Natural killer cell (primary cell): Measurements from ENCODE around the gene FARP2. TPM values are rescaled to one million over a fixed set of nuclear protein-coding genes. Genes with fewer than 3 reads are reported as not detected.

Source experiments
- ATAC-seq, 3 donors: fragments of 150-1000 bp in 2 of 3; fragments of 200-7000 bp in 1 of 3; cut with Tn5 transposase; 1 replicate in 1 of 3; 2 replicates in 2 of 3; pipeline ENCODE4 v1.10.0; 2021; ENCODE audit warnings: mild to moderate bottlenecking in 2 of 3, moderate library complexity in 2 of 3
- DNase-seq, 2 donors: peaks; one replicate each; pipeline versions ENCODE4 v3.0.0 to v3.0.0-alpha.2; 2013 to 2021; ENCODE audit warnings: mixed read lengths in 1 of 2
- H3K27ac ChIP-seq: one replicate; pipeline ENCODE4 v1.5.1; 2013; ENCODE audit warnings: mild to moderate bottlenecking, low read length
- H3K27me3 ChIP-seq: one replicate; pipeline ENCODE4 v1.6.1; 2013; ENCODE audit warnings: low read length; ENCODE audit not compliant: control insufficient read depth, insufficient read depth
- H3K36me3 ChIP-seq: one replicate; pipeline ENCODE4 v1.6.1; 2013; ENCODE audit warnings: low read length; ENCODE audit not compliant: control insufficient read depth, insufficient read depth
- H3K4me1 ChIP-seq: one replicate; pipeline ENCODE4 v1.6.1; 2013; ENCODE audit warnings: low read length; ENCODE audit not compliant: control insufficient read depth, insufficient read depth
- H3K4me3 ChIP-seq: one replicate; pipeline ENCODE4 v1.5.1; 2013; ENCODE audit warnings: low read length
- H3K9me3 ChIP-seq: one replicate; pipeline ENCODE4 v1.6.1; 2013; ENCODE audit warnings: low read length; ENCODE audit not compliant: control insufficient read depth, insufficient read depth
- H3K27ac Mint-ChIP-seq, 2 donors: one replicate each; pipeline ENCODE4 v1.8.0; 2022; ENCODE audit warnings: mild to moderate bottlenecking in 2 of 2, mixed read lengths in 2 of 2, moderate library complexity in 1 of 2
- H3K27me3 Mint-ChIP-seq, 2 donors: one replicate each; pipeline ENCODE4 v1.8.0; 2022; ENCODE audit warnings: low read depth in 2 of 2, mixed read lengths in 2 of 2
- H3K36me3 Mint-ChIP-seq: one replicate; pipeline ENCODE4 v1.8.0; 2022; ENCODE audit warnings: mixed read lengths
- H3K4me1 Mint-ChIP-seq, 2 donors: one replicate each; pipeline ENCODE4 v1.8.0; 2022; ENCODE audit warnings: mixed read lengths in 2 of 2
- H3K4me3 Mint-ChIP-seq: one replicate; pipeline ENCODE4 v1.8.0; 2022; ENCODE audit warnings: mild to moderate bottlenecking, moderate library complexity, mixed read lengths
- H3K9me3 Mint-ChIP-seq, 2 donors: one replicate each; pipeline ENCODE4 v1.8.0; 2022; ENCODE audit warnings: mixed read lengths in 2 of 2
- CTCF ChIP-seq: fragments of 200-600 bp; IDR thresholded peaks from one replicate; pipeline ENCODE4 v1.8.0; 2022; ENCODE audit warnings: antibody characterized with exemption
- WGBS: methylation state at CpG from one replicate; pipeline ENCODE4 v1.1.7; 2013; ENCODE audit warnings: missing lambda C conversion rate; ENCODE audit not compliant: insufficient coverage; 5-methylcytosine and 5-hydroxymethylcytosine counted together
- intact Hi-C: fragments of 100-400 bp; cut with micrococcal nuclease; formaldehyde crosslinking; loops from one replicate; pipeline ENCODE4 v1.14.2; 2022
- total RNA-seq, 4 donors: library from RNA; stranded (reverse); fragments of 120-200 nt in 1 of 4; gene quantifications; one replicate each; pipeline versions ENCODE4 v1.2.3 to v1.2.4, GENCODE V29; 2013 to 2022

Gene FARP2
- total RNA-seq, 3 donors from 2014 or later (not counting 1 experiment from before 2014, with no cell fraction given): 26.8 to 40.6 (median 31.6) TPM

GRCh38 chr2:241509155-241509784 is 153.2 kb downstream of the FARP2 start:
- TF ChIP-seq CTCF: no peak
- Mint-ChIP-seq H3K27ac (peak overlapping the region; percentile 80 to 82), H3K4me1 (peaks cover 7 to 31% of the 10 kb centered on the region in 2 donors), H3K27me3 (peaks cover 0 to 3% of the 10 kb centered on the region in 2 donors), H3K9me3 (no peaks in the 10 kb centered on the region), H3K36me3 (no peaks in the 10 kb centered on the region), H3K4me3 (peak overlapping the region; percentile 82)
- DNase-seq (no peak), ATAC-seq (no peak)
- Histone ChIP-seq H3K9me3 (no peaks in the 10 kb centered on the region), H3K4me1 (peaks cover 24% of the 10 kb centered on the region), H3K27ac (peak overlapping the region; percentile 83), H3K27me3 (no peaks in the 10 kb centered on the region), H3K36me3 (no peaks in the 10 kb centered on the region), H3K4me3 (peak overlapping the region; percentile 70)
- intact Hi-C loops: loop anchor here (5.0 kb wide), 2 partner anchors 128 to 192 kb away; partner anchors contain the start of genes ATG4B, HDLBP, SEPTIN2 and THAP4
- WGBS: 38% methylated on average over 24 of the region's 24 CpGs

- H3K27me3 Mint-ChIP-seq: peaks cover 0 to 3% of the 10 kb centered on the region in 2 donors
- no peak for TF ChIP-seq CTCF
- WGBS: 96% methylated on average over 6 of the region's 6 CpGs
Measured at GRCh38 chr2:241511091-241511741, 155.1 kb downstream of the FARP2 start.

GRCh38 chr2:241514553-241514952 is 158.5 kb downstream of the FARP2 start:
- H3K27me3 Mint-ChIP-seq: peaks cover 0 to 3% of the 10 kb centered on the region in 2 donors
- TF ChIP-seq CTCF: no peak
- Histone ChIP-seq H3K36me3 (no peaks in the 10 kb centered on the region), H3K27me3 (no peaks in the 10 kb centered on the region), H3K9me3 (no peaks in the 10 kb centered on the region), H3K27ac (no peak overlapping the region), H3K4me1 (peaks cover 4% of the 10 kb centered on the region), H3K4me3 (no peak overlapping the region)
- H3K4me3 Mint-ChIP-seq: no peak overlapping the region
- DNase-seq (no peak), ATAC-seq (no peak)
- peaks cover 4 to 7% of the 10 kb centered on the region in 2 donors for H3K9me3 Mint-ChIP-seq
- no peaks in the 10 kb centered on the region for H3K36me3 Mint-ChIP-seq
- 94% methylated on average over 4 of the region's 5 CpGs for WGBS
- intact Hi-C loops: no loop called here
- peaks cover 15 to 27% of the 10 kb centered on the region in 2 donors for H3K4me1 Mint-ChIP-seq
- H3K27ac Mint-ChIP-seq: peak overlapping the region; percentile 77 to 80

More at GRCh38 chr2:241511091-241511741, 155.1 kb downstream of the FARP2 start:
- H3K27me3 ChIP-seq: no peaks in the 10 kb centered on the region
- no peak overlapping the region for H3K27ac Mint-ChIP-seq
- peaks cover 22% of the 10 kb centered on the region for H3K4me1 ChIP-seq
- no peak overlapping the region for H3K27ac ChIP-seq
- no peaks in the 10 kb centered on the region for H3K36me3 ChIP-seq
- H3K4me1 Mint-ChIP-seq: peaks cover 20 to 29% of the 10 kb centered on the region in 2 donors
- no peaks in the 10 kb centered on the region for H3K36me3 Mint-ChIP-seq
- intact Hi-C loops: no loop called here
- ATAC-seq (no peak), DNase-seq (no peak)
- no peak overlapping the region for H3K4me3 ChIP-seq
- H3K9me3 Mint-ChIP-seq: no peaks in the 10 kb centered on the region
- H3K9me3 ChIP-seq: no peaks in the 10 kb centered on the region
- H3K4me3 Mint-ChIP-seq: peak overlapping the region; percentile 62
